Caco-2 (cell line): ENCODE measurements around the gene CD200R1. TPM values are rescaled to one million over a fixed set of nuclear protein-coding genes. Genes with fewer than 3 reads are reported as not detected.

Source experiments
- BruUV-seq: library from RNA; stranded (reverse); fragments of 400-500 nt; replicated peaks from 2 replicates; lab custom pipeline; 2021; lab: Mats Ljungman, UMichigan
- CTCF ChIA-PET: fragments of 300-600 bp; sonication (Branson Sonifier 250); formaldehyde crosslinking; loops from one replicate; lab custom pipeline; 2022; ENCODE audit warnings: antibody characterized with exemption; lab: Charles Lee
- POLR2A ChIA-PET: fragments of 300-600 bp; sonication (Branson Sonifier 250); formaldehyde crosslinking; loops from one replicate; lab custom pipeline; 2022; ENCODE audit warnings: antibody characterized with exemption; lab: Charles Lee
- DNase-seq, 2 experiments: peaks; one replicate each; pipeline versions ENCODE4 v3.0.0 to v3.0.0-alpha.2; 2020 to 2022
- H3K27me3 ChIP-seq: replicated peaks from 2 replicates; pipeline ENCODE4 v1.6.0; 2011; ENCODE audit warnings: low read length; ENCODE audit not compliant: control insufficient read depth, insufficient read depth
- H3K36me3 ChIP-seq: 2 replicates; pipeline ENCODE4 v1.5.1; 2011; ENCODE audit warnings: low read length; ENCODE audit not compliant: control insufficient read depth, insufficient read depth
- H3K4me1 ChIP-seq: fragments of 250-450 bp; sonication (Bioruptor Pico); 2 replicates; pipeline ENCODE4 v1.5.1; 2020; ENCODE audit warnings: mild to moderate bottlenecking
- H3K4me3 ChIP-seq: 2 replicates; pipeline ENCODE4 v1.5.1; 2011; ENCODE audit warnings: low read depth, mild to moderate bottlenecking, control low read depth, low read length
- H3K9me3 ChIP-seq: fragments of 250-450 bp; sonication (Bioruptor Pico); 2 replicates; pipeline ENCODE4 v1.5.1; 2020; ENCODE audit warnings: mild to moderate bottlenecking, moderate library complexity
- H3K27ac Mint-ChIP-seq: one replicate; pipeline ENCODE4 v1.8.0; 2022; ENCODE audit warnings: mixed read lengths; ENCODE audit not compliant: unreplicated experiment
- H3K27me3 Mint-ChIP-seq: one replicate; pipeline ENCODE4 v1.8.0; 2022; ENCODE audit warnings: mixed read lengths; ENCODE audit not compliant: insufficient read depth, unreplicated experiment
- H3K36me3 Mint-ChIP-seq: one replicate; pipeline ENCODE4 v1.8.0; 2022; ENCODE audit warnings: mild to moderate bottlenecking, mixed read lengths; ENCODE audit not compliant: insufficient read depth, unreplicated experiment
- H3K4me1 Mint-ChIP-seq: one replicate; pipeline ENCODE4 v1.8.0; 2022; ENCODE audit warnings: low read depth, mixed read lengths; ENCODE audit not compliant: unreplicated experiment
- H3K4me3 Mint-ChIP-seq: one replicate; pipeline ENCODE4 v1.8.0; 2022; ENCODE audit warnings: mild to moderate bottlenecking, moderate library complexity, mixed read lengths; ENCODE audit not compliant: unreplicated experiment
- H3K9me3 Mint-ChIP-seq: one replicate; pipeline ENCODE4 v1.8.0; 2022; ENCODE audit warnings: mixed read lengths; ENCODE audit not compliant: unreplicated experiment
- CTCF ChIP-seq, 2 experiments: fragments of 200-600 bp in 1 of 2; IDR thresholded peaks; 1 replicate in 1 of 2; 2 replicates in 1 of 2; pipeline versions ENCODE4 v1.5.1 to v1.8.0; 2011 to 2022; ENCODE audit warnings: antibody characterized with exemption in 1 of 2, control low read depth in 1 of 2, inconsistent platforms in 1 of 2, low read depth in 1 of 2, low read length in 1 of 2, mild to moderate bottlenecking in 1 of 2, moderate library complexity in 1 of 2; ENCODE audit not compliant: insufficient read depth in 1 of 2, severe bottlenecking in 1 of 2, unreplicated experiment in 1 of 2
- intact Hi-C: fragments of 100-400 bp; cut with micrococcal nuclease; formaldehyde crosslinking; loops from one replicate; pipeline ENCODE4 v1.10.0; 2022; ENCODE audit not compliant: unreplicated experiment
- total RNA-seq: library from RNA; stranded (reverse); gene quantifications from 2 replicates; pipeline ENCODE4 v1.2.3, GENCODE V29; 2022

CD200R1 gene
- total RNA-seq, 1 experiment from 2014 or later = 0.11 TPM

GRCh38 chr3:112884678-112885290 is 90.1 kb downstream of the CD200R1 start:
- BruUV-seq = no TSS peak
- no peaks in the 10 kb centered on the region for H3K36me3 Mint-ChIP-seq
- intact Hi-C loops = no loop called here
- H3K9me3 Mint-ChIP-seq = no peaks in the 10 kb centered on the region
- no peak for DNase-seq
- Histone ChIP-seq H3K9me3 (no peaks in the 10 kb centered on the region), H3K36me3 (no peaks in the 10 kb centered on the region), H3K27me3 (no peaks in the 10 kb centered on the region), H3K4me1 (no peaks in the 10 kb centered on the region), H3K4me3 (no peak overlapping the region)
- H3K27me3 Mint-ChIP-seq = peaks cover 3% of the 10 kb centered on the region
- CTCF ChIA-PET = no interaction called here
- H3K4me3 Mint-ChIP-seq = no peak overlapping the region
- no peaks in the 10 kb centered on the region for H3K4me1 Mint-ChIP-seq
- POLR2A ChIA-PET = no interaction called here
- TF ChIP-seq CTCF (IDR thresholded peaks at IDR 0.05; ENCODE audit: insufficient read depth in 1 of 2, low read depth in 1 of 2, low read length in 1 of 2, severe bottlenecking in 1 of 2, unreplicated experiment in 1 of 2) = no peak
- H3K27ac Mint-ChIP-seq = no peak overlapping the region

- no peak for TF ChIP-seq CTCF (IDR thresholded peaks at IDR 0.05; ENCODE audit: insufficient read depth in 1 of 2, low read depth in 1 of 2, low read length in 1 of 2, severe bottlenecking in 1 of 2, unreplicated experiment in 1 of 2)
- Histone ChIP-seq H3K4me3 (no peak overlapping the region), H3K4me1 (no peaks in the 10 kb centered on the region), H3K36me3 (no peaks in the 10 kb centered on the region), H3K9me3 (no peaks in the 10 kb centered on the region), H3K27me3 (no peaks in the 10 kb centered on the region)
- intact Hi-C loops = no loop called here
- DNase-seq = no peak
- BruUV-seq = no TSS peak
- peaks cover 3% of the 10 kb centered on the region for H3K27me3 Mint-ChIP-seq
- no peak overlapping the region for H3K4me3 Mint-ChIP-seq
- no peak overlapping the region for H3K27ac Mint-ChIP-seq
- no peaks in the 10 kb centered on the region for H3K36me3 Mint-ChIP-seq
- ChIA-PET POLR2A (no interaction called here), CTCF (no interaction called here)
- no peaks in the 10 kb centered on the region for H3K4me1 Mint-ChIP-seq
- H3K9me3 Mint-ChIP-seq = peaks cover 10% of the 10 kb centered on the region
Observed at GRCh38 chr3:112881891-112882290, 93.0 kb downstream of the CD200R1 start.

GRCh38 chr3:112875561-112875960 is 99.3 kb downstream of the CD200R1 start:
- no TSS peak for BruUV-seq

More at GRCh38 chr3:112875561-112875960, 99.3 kb downstream of the CD200R1 start:
- POLR2A ChIA-PET = no interaction called here
- Mint-ChIP-seq H3K27ac (no peak overlapping the region), H3K36me3 (no peaks in the 10 kb centered on the region), H3K4me1 (peaks cover 5% of the 10 kb centered on the region), H3K9me3 (peaks cover 26% of the 10 kb centered on the region), H3K27me3 (peaks cover 3% of the 10 kb centered on the region), H3K4me3 (no peak overlapping the region)
- DNase-seq = no peak
- CTCF ChIA-PET = no interaction called here
- no peaks in the 10 kb centered on the region for H3K36me3 ChIP-seq
- H3K27me3 ChIP-seq = no peaks in the 10 kb centered on the region
- no peak for TF ChIP-seq CTCF (IDR thresholded peaks at IDR 0.05; ENCODE audit: insufficient read depth in 1 of 2, low read depth in 1 of 2, low read length in 1 of 2, severe bottlenecking in 1 of 2, unreplicated experiment in 1 of 2)
- intact Hi-C loops = no loop called here
- no peak overlapping the region for H3K4me3 ChIP-seq
- H3K4me1 ChIP-seq = no peaks in the 10 kb centered on the region
- H3K9me3 ChIP-seq = no peaks in the 10 kb centered on the region
